ENCODE data around the gene MYO1D.
"Not testable (repeated sequence)": the region's sequence is repeated elsewhere in the genome, so short reads cannot be mapped to it uniquely, and the experiment has no call there.

MYO1D gene

DNA sequence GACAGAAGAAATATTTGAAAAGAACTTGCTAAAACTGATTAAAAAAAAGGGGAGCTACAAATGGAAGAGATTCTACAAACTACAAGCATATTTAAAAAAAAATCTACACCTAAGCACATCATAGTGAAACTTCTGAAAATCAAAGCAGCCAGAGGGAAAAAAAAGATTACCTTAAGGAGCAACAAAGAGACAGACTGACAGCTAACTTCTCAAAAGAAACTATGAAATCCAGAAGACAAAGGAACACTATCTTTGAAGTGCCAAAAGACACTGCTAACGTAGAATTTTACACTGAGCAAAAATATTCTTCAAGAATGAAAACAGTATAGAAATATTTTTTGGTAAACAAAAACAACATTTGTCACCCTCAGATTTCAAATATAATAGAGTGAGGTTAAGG lies 151.2 kb downstream of the MYO1D start:
- Mint-ChIP-seq H3K4me3 (no peak overlapping the region), H3K36me3 (peaks cover 16% of the 10 kb centered on the region), H3K27me3 (no peaks in the 10 kb centered on the region), H3K27ac (no peak overlapping the region), H3K9me3 (peaks cover 5% of the 10 kb centered on the region), H3K4me1 (no peaks in the 10 kb centered on the region)
- DNase-seq (ENCODE audit: low spot score in 2 of 2) (no peak), ATAC-seq (ENCODE audit: low read depth) (no peak)

DNA sequence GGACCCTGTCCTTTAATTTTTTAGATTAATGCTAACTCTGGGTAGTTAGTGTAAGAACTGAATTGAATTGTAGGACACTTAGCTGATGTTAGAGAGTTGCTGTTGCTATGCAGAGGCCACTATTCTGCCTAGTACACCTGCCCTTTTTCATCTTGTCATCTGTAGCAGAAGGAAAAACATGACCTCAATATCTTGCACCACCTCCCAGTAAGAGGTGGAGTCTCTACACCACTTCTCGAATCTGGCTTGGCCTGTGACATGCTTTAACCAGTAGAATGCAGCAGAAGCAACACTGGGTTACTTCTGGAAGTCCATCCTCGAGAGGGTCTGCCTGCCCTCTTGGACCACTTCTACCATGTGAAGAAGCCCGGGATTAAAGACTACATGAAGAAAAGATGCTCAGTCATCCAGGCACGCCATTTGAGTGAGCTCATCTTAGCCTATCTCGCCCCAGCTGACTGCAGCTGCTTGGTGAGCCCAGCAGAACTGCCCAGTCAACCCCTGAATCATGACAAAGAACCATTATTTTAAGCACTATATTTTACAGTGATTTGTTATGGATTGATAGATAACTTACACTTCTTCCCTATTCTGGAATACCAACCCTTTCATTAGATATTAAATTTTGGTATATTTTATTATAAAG lies 153.5 kb downstream of the MYO1D start:
- no peak overlapping the region for H3K4me3 Mint-ChIP-seq

DNA sequence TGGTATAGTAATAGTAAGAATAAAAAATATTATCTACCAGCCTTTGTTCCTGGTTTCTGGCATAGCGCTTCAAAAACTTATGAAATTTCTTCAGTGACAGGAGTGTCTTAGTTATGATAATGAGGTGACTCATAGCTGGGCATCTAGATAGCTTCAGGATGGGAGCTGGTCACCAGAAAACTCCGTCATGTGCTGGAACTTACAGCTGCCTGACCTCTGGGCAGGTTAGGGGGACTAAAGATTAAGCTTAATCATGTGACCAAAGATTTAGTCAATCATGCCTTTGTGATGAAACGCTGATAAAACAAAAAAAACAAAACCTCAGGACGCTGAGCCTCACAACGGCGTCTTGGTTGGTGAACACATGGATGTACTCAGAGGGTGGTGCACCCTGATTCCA lies 154.2 kb downstream of the MYO1D start:
- Mint-ChIP-seq H3K4me3 (no peak overlapping the region), H3K9me3 (peaks cover 8% of the 10 kb centered on the region), H3K36me3 (peaks cover 27% of the 10 kb centered on the region), H3K27me3 (no peaks in the 10 kb centered on the region), H3K27ac (no peak overlapping the region), H3K4me1 (no peaks in the 10 kb centered on the region)
- DNase-seq (ENCODE audit: low spot score in 2 of 2) (no peak), ATAC-seq (ENCODE audit: low read depth) (no peak)

More for the DNA sequence above, 153.5 kb downstream of the MYO1D start:
- Mint-ChIP-seq H3K27ac (no peak overlapping the region), H3K27me3 (no peaks in the 10 kb centered on the region), H3K36me3 (peaks cover 25% of the 10 kb centered on the region), H3K9me3 (peaks cover 8% of the 10 kb centered on the region), H3K4me1 (no peaks in the 10 kb centered on the region)
- DNase-seq (ENCODE audit: low spot score in 2 of 2): no peak
- ATAC-seq (ENCODE audit: low read depth): no peak

DNA sequence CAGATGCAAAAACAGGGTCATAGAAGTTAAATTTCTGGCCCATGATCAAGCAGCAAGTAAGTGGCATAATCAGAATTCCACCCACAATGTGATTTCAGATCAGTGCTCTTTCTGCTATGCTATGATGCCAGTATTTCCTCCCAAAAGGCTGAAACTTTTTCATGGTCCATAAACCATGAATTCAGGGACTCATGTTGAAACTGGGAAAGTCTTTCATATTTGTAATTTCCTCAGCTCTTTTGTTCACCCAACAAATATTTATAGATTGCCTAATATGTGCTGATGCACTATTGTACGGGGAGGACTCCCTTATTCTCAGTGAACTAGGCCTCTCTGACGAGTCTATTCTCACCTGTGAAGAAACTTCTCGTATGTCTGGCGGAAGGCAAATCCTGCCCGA lies 156.3 kb downstream of the MYO1D start:
- H3K27ac Mint-ChIP-seq: no peak overlapping the region
- DNase-seq (ENCODE audit: low spot score in 2 of 2) (no peak), ATAC-seq (ENCODE audit: low read depth) (no peak)
- peaks cover 7% of the 10 kb centered on the region for H3K9me3 Mint-ChIP-seq
- H3K27me3 Mint-ChIP-seq: no peaks in the 10 kb centered on the region
- no peak overlapping the region for H3K4me3 Mint-ChIP-seq
- no peaks in the 10 kb centered on the region for H3K4me1 Mint-ChIP-seq
- peaks cover 25% of the 10 kb centered on the region for H3K36me3 Mint-ChIP-seq

DNA sequence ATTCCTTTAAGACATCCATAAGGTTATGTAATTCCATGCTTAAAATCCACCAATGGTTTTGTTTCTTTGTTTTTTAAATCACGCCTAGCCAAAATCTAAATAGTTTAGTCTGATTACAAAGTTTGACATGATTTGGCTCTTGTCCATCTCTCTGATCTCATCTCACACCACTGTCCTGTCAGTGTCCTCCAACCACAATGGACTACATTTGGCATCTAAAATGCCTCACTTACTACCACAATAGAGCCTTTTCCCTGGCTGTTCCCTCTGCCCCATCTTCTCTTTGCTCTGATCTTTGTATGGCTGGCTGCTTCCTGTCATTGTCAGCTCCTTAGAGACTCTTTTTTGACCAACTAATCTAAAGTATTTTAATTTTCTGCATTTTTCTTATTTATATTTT lies 157.2 kb downstream of the MYO1D start:
- no peak overlapping the region for H3K27ac Mint-ChIP-seq
- no peak overlapping the region for H3K4me3 Mint-ChIP-seq
- H3K4me1 Mint-ChIP-seq: peaks cover 3% of the 10 kb centered on the region
- H3K27me3 Mint-ChIP-seq: no peaks in the 10 kb centered on the region
- peaks cover 23% of the 10 kb centered on the region for H3K36me3 Mint-ChIP-seq
- H3K9me3 Mint-ChIP-seq: peaks cover 3% of the 10 kb centered on the region
- DNase-seq (ENCODE audit: low spot score in 2 of 2) (no peak), ATAC-seq (ENCODE audit: low read depth) (no peak)

DNA sequence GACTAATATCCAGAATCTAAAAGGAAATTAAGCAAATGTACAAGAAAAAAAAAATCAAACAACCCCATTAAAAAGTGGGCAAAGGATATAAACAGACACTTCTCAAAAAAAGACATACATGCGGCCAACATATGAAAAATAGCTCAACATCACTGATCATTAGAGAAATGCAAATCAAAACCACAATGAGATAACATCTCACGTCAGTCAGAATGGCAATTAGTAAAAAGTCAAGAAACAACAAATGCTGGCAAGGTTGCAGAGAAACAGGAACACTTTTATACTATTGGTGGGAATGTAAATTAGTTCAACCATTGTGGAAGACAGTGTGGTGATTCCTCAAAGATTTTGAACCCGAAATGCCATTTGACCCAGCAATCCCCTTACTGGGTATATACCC lies 162.0 kb downstream of the MYO1D start:
- H3K9me3 Mint-ChIP-seq; H3K27ac Mint-ChIP-seq; H3K4me3 Mint-ChIP-seq; H3K4me1 Mint-ChIP-seq; H3K27me3 Mint-ChIP-seq; DNase-seq (ENCODE audit: low spot score in 2 of 2); ATAC-seq (ENCODE audit: low read depth): not testable (repeated sequence)
- H3K36me3 Mint-ChIP-seq: peaks cover 32% of the 10 kb centered on the region

DNA sequence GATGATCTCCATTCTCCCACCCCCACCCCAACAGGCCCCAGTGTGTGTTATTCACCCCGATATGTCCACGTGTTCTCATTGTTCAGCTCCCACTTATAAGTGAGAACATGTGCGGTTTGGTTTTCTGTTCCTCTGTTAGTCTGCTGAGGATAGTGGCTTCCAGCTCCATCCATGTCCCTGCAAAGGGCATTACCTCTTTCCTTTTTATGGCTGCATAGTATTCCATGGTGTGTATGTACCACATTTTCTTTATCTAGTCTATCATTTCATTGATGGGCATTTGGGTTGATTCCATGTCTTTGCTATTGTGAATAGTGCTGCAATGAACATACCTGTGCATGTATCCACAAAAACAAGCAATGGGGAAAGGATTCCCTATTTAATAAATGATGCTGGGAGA lies 162.7 kb downstream of the MYO1D start:
- not testable (repeated sequence) for H3K9me3 Mint-ChIP-seq; H3K27me3 Mint-ChIP-seq; H3K27ac Mint-ChIP-seq; H3K4me1 Mint-ChIP-seq; ATAC-seq (ENCODE audit: low read depth); DNase-seq (ENCODE audit: low spot score in 2 of 2); H3K4me3 Mint-ChIP-seq
- H3K36me3 Mint-ChIP-seq: peaks cover 28% of the 10 kb centered on the region

DNA sequence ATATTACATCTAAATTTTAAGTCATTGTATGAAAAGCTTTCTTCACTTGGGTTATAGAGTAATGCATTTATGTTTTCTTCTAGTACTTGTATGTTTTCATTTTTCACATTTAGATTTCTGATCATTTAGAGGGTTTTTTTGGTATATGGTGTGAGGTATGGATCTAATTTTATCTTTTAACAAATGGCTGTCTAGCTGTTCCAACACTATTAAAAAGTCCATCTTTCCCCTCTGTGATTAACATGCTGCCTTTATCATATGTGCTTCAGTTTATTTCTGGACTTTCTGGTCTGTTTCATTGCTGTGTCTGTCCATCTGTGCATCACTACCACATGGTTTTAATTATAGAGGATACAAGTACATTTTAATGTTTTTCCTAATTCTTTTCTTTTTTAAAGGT lies 163.8 kb downstream of the MYO1D start:
- no peaks in the 10 kb centered on the region for H3K27me3 Mint-ChIP-seq
- H3K4me3 Mint-ChIP-seq: no peak overlapping the region
- ATAC-seq (ENCODE audit: low read depth): no peak
- H3K4me1 Mint-ChIP-seq: peaks cover 4% of the 10 kb centered on the region
- peaks cover 23% of the 10 kb centered on the region for H3K36me3 Mint-ChIP-seq
- H3K9me3 Mint-ChIP-seq: no peaks in the 10 kb centered on the region
- no peak for DNase-seq (ENCODE audit: low spot score in 2 of 2)
- H3K27ac Mint-ChIP-seq: no peak overlapping the region

DNA sequence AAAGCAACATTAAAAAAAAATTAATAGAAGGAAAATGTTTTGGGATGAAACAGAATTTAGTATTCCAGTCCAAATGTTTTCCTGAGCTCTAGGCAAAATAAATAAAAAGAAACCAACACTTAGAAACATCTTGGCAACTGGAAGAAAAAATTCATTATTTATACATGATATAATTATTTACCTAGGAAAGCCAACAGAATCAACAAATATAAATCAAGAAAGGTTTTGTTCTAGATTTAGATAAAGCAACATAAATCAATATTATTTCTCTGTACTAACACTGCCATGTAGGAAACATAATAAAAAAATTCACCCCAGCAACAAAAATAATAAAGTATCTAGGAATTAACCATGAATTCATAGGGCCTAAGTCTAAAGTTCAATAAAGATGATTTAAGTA lies 167.4 kb downstream of the MYO1D start:
- H3K27me3 Mint-ChIP-seq: no peaks in the 10 kb centered on the region
- H3K27ac Mint-ChIP-seq: no peak overlapping the region
- H3K9me3 Mint-ChIP-seq: no peaks in the 10 kb centered on the region
- peaks cover 23% of the 10 kb centered on the region for H3K36me3 Mint-ChIP-seq
- DNase-seq (ENCODE audit: low spot score in 2 of 2) (no peak), ATAC-seq (ENCODE audit: low read depth) (no peak)
- H3K4me3 Mint-ChIP-seq: no peak overlapping the region
- H3K4me1 Mint-ChIP-seq: peaks cover under 1% of the 10 kb centered on the region

DNA sequence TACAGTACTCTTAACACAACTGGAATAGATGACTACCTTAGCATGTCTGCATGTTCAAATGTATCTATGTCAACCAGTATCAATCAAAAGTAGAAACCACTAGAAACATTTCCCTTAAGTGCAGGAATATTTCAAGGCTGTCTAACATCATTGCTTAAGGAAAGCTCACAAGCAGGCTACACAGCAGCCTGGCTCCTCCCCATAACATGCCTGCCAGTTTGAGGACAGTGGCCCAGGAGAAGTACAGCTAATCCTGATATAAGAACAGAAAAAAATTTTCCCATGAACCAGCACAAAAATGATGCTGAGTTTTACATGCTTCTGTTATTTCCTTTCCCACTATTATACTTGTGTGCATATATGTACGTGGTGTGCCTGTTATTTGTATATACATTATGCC lies 175.1 kb downstream of the MYO1D start:
- no peaks in the 10 kb centered on the region for H3K4me1 Mint-ChIP-seq
- H3K9me3 Mint-ChIP-seq: no peaks in the 10 kb centered on the region
- H3K27me3 Mint-ChIP-seq: no peaks in the 10 kb centered on the region
- H3K36me3 Mint-ChIP-seq: peaks cover 6% of the 10 kb centered on the region
- no peak overlapping the region for H3K27ac Mint-ChIP-seq
- no peak overlapping the region for H3K4me3 Mint-ChIP-seq
- DNase-seq (ENCODE audit: low spot score in 2 of 2): no peak
- no peak for ATAC-seq (ENCODE audit: low read depth)

DNA sequence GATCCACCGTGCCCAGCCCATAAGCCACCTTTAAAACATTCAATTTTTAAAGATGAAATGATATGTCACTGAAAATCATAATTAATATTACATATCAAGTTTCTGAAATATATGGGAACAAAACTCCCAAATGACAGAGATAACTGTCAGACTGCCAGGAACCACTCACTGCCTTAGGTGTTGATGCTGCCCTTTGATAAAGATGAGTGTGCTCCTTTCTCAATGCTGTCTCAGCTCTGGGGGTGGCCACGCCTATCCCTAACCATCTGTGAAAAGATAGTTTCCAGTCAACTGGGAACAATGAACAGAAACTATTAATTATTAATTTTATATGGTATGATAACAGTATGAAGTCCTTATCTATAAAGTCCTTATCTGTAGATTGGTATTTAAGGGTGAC lies 177.7 kb downstream of the MYO1D start:
- Mint-ChIP-seq H3K36me3 (peaks cover 5% of the 10 kb centered on the region), H3K4me1 (no peaks in the 10 kb centered on the region), H3K27ac (no peak overlapping the region), H3K9me3 (peaks cover 3% of the 10 kb centered on the region), H3K27me3 (no peaks in the 10 kb centered on the region), H3K4me3 (no peak overlapping the region)
- ATAC-seq (ENCODE audit: low read depth) (no peak), DNase-seq (ENCODE audit: low spot score in 2 of 2) (no peak)

DNA sequence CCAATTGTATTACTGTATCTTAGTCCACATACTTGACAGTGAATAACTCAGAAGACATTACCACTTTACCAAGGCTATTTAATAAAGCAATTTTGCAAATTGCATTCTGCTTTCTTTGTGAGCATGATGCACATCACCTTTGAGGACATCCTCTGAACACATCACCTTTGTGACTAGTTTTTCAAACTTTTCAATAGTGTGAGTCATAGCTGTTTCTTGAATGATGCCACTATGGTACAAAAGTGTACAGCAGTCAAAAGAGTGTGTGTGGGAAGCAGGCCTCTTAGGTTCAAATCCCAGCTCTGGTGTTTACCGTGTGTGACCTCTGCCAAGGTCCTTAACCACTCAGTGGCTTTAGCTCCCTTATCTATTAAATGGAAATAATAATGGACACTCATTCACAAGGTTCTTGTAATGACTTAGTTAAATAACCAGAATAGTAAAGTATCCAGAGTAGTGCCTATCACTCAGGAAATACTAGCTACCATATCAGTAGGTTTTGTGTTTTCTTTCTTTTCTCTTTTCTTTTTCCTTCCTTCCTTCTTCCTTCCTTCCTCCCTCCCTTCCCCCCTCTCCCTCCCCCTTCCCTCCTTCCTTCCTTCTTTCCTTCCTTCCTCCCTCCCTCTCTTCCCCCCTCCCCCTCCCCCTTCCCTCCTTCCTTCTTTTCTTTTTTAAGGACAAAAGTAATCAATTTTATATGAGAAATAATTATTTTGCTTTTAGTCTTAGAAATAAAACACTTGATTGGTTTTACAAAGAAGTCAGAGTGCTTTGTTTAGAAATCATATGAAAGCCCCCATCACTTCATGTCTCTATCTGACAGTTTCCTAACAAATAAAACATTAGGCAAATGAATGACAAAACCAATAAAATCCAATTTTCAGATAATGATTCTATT lies 178.9 kb downstream of the MYO1D start:
- Mint-ChIP-seq H3K36me3 (peaks cover 5% of the 10 kb centered on the region), H3K4me1 (no peaks in the 10 kb centered on the region), H3K27me3 (no peaks in the 10 kb centered on the region), H3K27ac (no peak overlapping the region), H3K4me3 (no peak overlapping the region), H3K9me3 (peaks cover 3% of the 10 kb centered on the region)
- ATAC-seq (ENCODE audit: low read depth): no peak
- no peak for DNase-seq (ENCODE audit: low spot score in 2 of 2)

DNA sequence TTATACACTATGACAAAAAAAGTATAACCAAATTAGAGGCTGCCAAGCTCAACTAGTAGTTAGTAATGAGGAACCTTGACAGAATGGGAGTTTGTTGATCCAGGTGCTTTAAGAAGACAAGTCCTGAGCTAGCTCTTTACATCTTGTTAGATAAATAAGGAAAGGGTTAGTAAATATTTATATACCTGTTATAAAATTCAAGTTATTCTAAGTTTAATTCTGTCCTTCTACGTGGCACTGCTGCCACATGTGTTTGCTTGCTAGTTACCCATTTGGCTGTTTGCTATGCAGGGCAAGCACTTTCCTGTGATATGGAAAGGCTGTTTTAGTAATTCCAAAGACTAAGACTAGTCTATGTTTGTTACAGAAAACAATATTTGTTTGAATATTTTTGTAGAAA lies 180.5 kb downstream of the MYO1D start:
- no peak overlapping the region for H3K4me3 Mint-ChIP-seq
- H3K4me1 Mint-ChIP-seq: no peaks in the 10 kb centered on the region
- H3K9me3 Mint-ChIP-seq: peaks cover 3% of the 10 kb centered on the region

DNA sequence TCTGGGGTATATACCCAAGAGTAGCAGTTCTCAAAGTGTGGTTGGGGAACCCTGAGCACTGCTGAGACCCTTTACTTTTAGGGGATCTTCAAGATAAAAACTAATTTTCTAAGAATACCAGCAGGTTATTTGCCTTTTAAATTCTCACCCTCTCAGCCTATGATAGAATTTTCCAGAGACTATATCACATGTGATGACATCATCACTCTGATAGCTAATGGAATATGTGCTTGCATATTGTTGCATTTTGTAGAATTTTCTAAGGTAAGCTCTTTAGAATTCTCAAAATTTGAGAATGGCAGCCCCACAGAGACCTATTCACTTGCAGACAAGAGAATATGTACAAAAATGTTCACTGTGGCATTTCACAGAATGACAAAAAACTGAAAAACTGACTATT lies 181.1 kb downstream of the MYO1D start:
- no peak overlapping the region for H3K4me3 Mint-ChIP-seq
- peaks cover 5% of the 10 kb centered on the region for H3K36me3 Mint-ChIP-seq
- H3K9me3 Mint-ChIP-seq: peaks cover 3% of the 10 kb centered on the region
- no peaks in the 10 kb centered on the region for H3K4me1 Mint-ChIP-seq
- ATAC-seq (ENCODE audit: low read depth) (no peak), DNase-seq (ENCODE audit: low spot score in 2 of 2) (no peak)
- no peaks in the 10 kb centered on the region for H3K27me3 Mint-ChIP-seq
- no peak overlapping the region for H3K27ac Mint-ChIP-seq

More for the DNA sequence above, 180.5 kb downstream of the MYO1D start:
- Mint-ChIP-seq H3K27me3 (no peaks in the 10 kb centered on the region), H3K27ac (no peak overlapping the region), H3K36me3 (peaks cover 5% of the 10 kb centered on the region)
- DNase-seq (ENCODE audit: low spot score in 2 of 2): no peak
- no peak for ATAC-seq (ENCODE audit: low read depth)
